HG02610 (cell line): Measurements from ENCODE around the gene CALML4.

Experiments used
- ATAC-seq: cut with Tn5 transposase; IDR thresholded peaks from one replicate; pipeline ENCODE4 v1.9.1; 2021; ENCODE audit warnings: mild to moderate bottlenecking, moderate library complexity; ENCODE audit not compliant: unreplicated experiment

The CALML4 gene

GRCh38 chr15:68151277-68151676 is 53.9 kb downstream of the CALML4 start:
- ATAC-seq, result no peak

GRCh38 chr15:68150187-68150586 is 54.9 kb downstream of the CALML4 start:
- no peak for ATAC-seq

DNA sequence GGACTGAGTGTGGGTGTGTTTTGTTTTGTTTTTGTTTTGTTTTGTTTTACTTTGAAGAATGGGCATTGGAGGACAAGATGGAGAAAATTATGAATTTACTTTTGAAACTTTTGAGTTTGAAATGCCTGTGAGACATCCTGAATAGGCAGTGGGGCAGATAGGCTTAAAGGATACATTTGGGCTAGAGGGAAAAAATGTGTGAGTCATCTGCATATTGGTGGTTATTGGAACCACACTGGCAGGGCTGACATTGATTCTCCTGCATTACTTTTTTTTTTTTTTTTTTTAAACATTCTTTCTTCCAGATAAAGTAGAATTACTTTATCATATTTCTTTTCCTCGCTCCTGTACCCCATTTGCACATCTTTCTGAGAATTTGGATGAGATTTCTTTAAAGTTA is 56.1 kb downstream of the CALML4 start:
- no peak for ATAC-seq

- no peak for ATAC-seq
Measured at GRCh38 chr15:68148039-68148438, 57.1 kb downstream of the CALML4 start.

DNA sequence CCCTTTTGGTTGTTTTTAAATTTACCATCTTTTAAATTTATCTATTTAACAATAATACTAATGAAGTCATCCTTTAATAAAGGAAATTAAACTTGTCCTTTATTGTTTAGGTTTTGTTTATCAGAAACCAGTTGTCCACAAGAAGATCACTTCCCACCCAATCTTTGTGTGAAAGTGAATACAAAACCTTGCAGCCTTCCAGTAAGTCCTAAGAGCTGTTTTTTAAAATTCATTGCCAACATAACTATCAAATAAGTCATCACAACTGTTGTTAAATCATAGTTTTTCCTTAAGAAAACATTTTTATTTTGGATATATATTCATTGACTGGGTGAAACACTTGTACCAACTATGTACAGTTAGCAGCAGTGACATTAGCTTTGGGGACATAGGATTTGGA is 59.4 kb downstream of the CALML4 start:
- no peak for ATAC-seq

GRCh38 chr15:68143785-68144184 is 61.3 kb downstream of the CALML4 start:
- ATAC-seq, result no peak

DNA sequence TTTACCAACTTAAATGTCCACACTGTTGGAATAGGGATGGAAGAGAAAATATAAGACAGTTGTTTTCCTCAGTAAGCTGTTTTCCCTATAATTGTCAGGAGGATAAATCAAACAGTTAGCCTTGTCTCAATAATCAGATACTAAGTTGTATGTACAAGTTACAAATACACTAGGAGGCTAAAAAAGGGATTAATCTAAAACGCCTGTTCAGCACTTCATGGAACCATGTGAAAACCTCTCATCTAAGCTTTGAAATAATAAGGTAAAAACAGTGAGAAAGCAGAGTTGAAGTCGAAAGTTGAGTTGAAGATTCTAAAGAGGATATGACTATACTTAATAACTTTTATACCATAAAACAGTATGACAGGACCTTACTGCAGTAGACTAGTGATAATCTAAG is 62.0 kb downstream of the CALML4 start:
- no peak for ATAC-seq
